HG03469 (cell line): ENCODE data around the gene RAX2.
"Not testable (repeated sequence)": the region's sequence is repeated elsewhere in the genome, so short reads cannot be mapped to it uniquely, and the experiment has no call there.

ENCODE experiments used
- ATAC-seq: cut with Tn5 transposase; IDR thresholded peaks from one replicate; pipeline ENCODE4 v1.9.1; 2021; ENCODE audit warnings: mild to moderate bottlenecking, moderate library complexity, moderate number of reproducible peaks; ENCODE audit not compliant: unreplicated experiment

The RAX2 gene

DNA sequence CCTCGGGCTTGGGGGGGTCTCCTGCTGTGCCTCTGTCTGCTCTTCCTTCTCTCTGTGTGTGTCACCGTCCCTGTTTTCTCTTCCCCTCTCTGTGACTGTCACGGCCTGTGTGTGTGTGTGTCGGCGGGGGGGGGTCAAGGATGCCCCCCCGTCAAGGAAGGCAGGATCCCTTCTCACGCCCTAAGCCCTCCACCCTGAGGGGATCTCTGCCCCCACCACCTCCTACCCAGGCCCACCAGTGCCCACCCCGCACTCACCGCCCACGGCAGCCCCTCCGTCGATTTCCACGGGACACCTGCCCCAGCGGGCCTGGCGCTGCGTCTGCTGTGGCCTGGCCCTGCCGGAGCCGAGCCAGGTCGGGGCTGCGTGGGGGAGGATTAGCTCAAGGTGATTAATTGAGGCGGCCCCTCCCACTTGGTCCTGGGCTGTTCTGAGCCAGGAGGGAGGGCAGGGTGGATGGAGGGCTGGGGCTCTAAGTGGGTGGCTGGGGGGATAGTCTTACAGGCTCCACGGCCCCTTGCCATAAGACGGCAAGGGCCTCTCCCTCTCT lies at the start of gene RAX2:
Gene RAX2 (minus strand): TSS at position 323 of the 550 bp plus-strand sequence. CDS start 486 bp downstream, outside the sequence.
- ATAC-seq: no peak

- no peak for ATAC-seq
Observed at GRCh38 chr19:3821156-3821555, 49.1 kb upstream of the RAX2 start.

DNA sequence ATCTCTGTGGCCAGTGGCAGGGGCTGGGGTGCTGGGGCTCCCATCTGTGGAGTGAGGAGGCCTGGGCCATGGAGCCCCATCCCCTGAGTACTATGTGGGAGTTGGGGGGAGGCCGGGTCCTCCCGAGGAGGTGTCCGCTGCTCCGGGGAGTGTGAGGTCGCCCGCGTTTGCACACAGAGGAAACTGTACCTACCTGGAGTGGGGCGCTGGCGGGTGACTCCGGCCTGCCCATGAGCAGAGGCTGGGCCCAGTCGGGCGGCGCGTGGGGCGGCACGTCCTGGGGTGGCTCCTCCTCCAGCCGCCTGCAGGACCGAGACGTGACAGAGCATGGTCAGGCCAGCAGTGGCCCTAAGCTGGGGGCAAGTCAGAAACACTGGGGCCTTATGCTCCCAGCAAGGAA lies 48.0 kb upstream of the RAX2 start:
- ATAC-seq: no peak

DNA sequence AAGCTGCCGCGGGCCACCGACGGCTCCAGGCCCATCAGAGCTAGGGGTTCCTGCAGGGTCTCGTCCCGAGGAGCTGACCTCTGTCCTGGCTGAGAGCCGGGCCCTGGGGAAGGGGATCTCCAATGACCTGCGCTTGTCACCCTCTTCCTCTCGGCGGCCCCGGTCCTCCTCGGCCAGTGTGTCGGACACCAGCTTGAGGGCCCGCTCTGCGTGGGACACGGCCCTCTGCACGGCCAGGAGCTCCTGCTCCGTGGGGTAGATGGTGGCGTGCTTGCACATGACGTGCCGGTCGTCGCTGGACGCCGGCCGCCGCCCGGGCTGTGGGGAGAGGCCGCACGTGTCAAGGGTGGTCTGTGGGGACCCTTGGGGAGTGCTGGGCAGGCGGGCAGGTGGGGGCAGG lies 46.9 kb upstream of the RAX2 start:
- ATAC-seq: no peak

DNA sequence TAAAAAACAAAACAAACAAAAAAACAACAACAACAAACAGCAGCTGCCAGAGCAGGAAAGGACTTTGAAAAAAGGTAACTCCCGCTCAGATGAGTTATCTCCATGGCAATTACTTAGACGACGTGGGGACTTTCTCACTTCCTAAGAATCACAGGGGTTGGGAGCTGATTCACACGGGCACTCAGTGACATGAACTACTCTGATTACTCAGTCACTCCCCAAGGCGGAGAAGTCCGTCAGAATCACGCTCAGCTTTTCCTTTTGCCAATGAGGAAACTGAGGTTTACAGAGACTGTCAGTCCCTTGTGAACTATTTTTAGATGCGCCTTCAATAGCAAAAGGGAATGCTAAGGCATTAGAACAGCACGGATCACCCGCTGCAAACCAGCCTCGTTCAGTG lies 46.4 kb upstream of the RAX2 start:
- ATAC-seq: no peak

GRCh38 chr19:3817761-3818160 lies 45.7 kb upstream of the RAX2 start:
- no peak for ATAC-seq

DNA sequence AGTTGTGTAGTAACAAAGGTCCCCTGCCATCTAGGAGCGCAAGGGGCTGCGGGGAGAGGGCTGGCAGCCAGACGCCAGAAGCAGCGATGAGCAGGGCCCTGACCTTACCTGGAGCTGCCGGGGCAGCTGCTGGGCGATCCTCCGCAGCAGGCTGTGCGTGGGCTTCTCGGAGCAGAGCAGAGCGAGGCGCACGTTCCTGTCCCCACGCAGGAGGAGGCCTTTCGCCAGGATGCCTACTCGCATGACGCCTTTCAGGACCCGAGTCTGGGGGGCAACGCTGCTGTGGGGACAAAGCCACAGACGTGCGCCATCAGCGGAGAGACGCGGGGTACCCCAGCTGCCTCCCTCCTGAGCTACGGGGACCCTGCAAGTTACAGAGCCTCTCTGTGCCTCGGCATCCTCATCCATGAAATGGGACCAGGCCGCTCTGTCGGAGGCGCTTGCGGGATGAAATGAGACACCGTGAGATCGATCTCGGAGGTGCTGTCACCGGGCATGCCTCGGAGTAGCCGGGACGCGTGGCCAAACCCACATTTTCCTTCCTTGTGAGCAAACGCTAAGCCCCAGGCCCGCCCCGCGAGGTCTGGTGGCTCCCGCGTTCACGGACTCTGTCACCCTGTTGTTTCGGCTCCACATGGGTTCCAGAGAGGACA lies 44.7 kb upstream of the RAX2 start:
- no peak for ATAC-seq

DNA sequence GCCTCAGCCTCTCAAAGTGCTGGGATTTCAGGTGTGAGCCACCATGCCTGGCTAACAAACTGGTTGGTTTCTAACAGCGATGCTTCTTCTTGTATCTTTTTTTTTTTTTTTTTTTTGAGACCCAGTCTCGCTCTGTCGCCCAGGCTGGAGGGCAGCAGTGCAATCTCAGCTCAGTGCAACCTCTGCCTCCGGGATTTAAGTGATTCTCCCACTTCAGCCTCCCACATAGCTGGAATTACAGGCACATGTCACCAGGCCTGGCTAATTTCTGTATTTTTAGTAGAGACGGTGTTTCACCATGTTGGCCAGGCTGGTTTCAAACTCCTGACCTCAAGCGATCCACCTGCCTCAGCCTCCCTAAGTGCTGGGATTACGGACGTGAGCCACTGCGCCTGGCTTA lies 44.1 kb upstream of the RAX2 start:
- ATAC-seq: not testable (repeated sequence)

DNA sequence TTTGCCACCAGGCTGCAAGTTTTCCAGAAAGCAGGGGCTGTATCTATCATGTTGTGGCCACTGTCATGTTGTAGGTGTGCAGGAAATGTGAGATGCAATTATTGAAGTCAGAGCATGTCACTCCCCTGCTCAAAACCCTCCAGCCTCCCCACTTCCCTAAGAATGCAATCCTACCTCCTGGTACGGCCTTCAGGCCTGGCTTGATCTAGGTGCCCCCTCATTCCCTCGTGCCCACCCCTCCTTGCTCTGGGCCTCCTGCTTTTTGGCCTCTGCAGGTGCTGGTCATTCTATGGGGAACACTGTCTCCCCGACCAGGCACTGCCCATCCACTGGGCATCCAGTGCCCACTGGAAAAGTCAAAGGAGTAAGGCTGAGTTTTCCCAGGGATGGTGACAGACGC lies 42.6 kb upstream of the RAX2 start:
- no peak for ATAC-seq

DNA sequence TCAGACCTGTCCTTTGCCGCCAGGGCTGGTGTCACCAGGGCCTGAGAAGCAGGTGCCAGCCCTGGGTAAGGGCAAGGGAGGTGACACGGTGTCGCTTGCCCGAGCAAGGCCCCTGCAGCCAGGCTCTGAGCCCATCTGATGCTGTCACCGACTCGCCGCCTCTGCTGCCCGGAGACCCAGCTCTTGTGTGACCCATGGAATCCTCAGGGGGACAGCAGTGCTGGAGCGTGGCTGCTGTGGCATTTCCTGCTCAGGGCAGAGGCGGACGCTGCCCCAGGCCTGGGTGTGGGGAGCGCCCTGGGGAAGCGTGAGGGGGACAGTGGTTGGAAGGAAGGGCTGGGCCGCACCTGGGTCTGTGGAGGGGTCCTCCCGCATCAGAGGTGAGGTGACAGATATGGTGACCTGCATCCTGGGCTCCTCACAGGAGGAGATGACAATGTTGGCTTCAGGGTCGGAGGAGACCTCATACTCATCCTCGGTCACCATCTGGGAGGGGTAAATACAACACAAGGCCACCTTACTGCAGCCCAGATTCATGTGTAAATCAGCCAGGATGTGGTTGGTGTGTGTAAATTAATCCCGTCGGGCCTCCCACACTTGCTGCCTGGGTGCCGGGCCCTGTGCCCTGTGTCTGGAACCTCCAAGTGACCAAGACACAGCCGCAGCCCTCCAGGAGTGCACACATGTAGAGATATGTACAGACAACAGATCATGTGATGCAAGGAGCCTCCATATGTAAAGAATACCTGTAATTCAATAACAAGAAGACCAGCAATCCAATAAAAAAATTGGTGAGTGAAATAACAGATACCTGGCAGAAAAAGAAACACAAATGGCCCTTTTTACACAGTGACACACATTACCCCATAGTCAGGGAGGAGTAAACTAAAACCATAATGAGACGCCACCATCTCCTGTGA lies 41.7 kb upstream of the RAX2 start:
- no peak for ATAC-seq

DNA sequence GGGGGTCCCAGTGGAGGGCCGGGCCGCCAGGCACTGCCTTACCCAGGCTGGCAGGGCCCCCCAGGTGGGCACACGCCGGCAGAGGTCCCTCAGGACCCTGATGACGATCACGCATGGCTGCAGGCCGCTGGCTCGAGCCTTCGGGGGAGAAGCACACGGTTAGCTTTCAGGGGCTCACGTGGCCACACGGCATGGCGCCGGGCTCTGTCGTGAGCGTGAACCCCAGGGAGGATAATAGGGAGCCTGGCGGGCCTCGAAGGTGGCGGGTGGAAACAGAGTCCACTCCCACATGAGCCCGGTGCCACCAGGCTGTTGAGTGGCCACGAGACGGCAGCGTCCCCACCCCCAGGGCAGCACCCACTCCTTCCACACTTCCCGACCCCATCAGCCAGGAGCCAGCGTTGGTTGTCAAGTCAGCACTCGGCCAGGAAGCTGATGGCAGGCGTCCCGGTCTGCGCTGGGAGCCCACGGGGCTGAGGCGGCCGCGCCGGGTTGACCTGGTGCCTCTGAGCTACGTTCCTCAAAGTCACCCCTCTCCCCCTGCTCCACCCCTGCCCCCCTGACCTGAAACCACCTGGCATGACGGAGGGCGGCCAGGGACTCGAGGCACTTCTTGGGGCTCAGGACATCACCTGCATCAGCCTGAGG lies 38.8 kb upstream of the RAX2 start:
- ATAC-seq: no peak

DNA sequence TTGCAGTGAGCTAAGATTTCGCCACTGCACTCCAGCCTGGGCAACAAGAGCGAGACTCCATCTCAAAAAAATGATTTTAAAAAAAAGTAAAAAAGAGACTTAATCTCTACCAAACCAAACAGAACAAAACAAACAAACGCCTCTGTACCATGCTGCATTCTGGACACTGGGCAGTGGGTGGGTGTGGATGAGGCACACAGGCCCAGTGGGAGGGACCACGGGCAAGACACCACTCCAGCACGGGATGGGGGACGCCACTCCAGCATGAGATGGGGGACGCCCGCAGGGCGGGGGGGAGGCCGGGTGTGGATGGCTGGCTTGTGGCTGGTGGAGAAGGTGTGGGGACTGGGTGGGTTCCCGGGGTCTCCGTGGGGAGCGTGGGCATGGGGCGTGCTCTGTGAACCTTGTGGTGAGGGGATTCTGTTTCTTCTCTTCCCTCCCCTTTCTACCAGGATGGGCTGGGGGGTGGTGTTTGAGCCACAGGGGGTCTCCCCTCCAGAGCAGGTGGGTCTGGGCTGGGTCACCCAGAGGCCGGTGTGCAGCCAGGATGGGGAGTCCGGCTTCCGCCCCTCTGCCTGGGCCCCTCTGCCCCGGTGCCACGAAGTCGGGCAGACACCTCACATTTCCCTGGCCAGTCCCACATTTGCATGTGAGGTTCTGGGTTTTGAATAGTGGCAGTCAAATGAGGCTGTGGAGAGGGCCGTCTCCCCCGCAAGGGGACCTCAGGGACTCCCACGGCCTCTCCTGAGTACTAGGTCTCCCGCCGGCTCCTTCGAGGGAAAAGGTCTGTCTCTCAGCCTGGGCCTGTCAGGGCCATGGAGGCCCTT lies 38.1 kb upstream of the RAX2 start:
- no peak for ATAC-seq

DNA sequence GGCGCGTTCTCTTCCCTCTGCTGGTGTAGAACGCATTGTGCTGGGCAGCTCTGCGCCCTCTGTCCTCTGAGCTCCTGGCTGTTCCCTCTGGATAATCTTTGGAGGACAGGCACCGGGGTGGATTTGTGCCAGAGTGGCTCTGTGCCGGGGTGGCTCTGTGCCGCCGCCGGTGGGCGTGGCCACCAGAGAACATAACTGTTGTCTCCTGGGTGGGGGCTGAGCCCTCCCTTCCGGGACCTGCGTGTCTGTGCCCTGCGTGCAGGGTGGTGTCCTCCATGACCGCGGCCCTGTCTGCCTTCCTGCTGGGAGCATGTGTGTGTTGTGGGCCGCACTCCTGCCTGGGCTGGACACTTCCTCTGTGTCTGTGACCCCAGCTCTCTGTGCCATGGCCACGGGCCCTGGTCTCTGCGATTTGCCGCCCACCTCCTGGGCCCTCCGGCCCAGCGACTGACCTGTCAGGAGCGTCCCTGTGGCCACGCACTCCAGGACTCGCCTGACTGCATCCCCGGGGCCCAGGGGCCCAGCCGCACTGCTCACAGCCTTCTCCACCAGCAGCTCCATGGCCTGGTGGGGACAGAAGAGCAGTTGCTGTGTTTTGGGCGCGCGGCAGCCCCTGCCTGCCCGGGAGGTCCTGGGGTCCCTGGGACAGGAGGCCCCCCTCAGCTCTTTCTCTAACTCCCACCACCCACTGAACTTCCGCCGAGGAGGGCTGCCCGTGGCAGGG lies 36.6 kb upstream of the RAX2 start:
- ATAC-seq: no peak

DNA sequence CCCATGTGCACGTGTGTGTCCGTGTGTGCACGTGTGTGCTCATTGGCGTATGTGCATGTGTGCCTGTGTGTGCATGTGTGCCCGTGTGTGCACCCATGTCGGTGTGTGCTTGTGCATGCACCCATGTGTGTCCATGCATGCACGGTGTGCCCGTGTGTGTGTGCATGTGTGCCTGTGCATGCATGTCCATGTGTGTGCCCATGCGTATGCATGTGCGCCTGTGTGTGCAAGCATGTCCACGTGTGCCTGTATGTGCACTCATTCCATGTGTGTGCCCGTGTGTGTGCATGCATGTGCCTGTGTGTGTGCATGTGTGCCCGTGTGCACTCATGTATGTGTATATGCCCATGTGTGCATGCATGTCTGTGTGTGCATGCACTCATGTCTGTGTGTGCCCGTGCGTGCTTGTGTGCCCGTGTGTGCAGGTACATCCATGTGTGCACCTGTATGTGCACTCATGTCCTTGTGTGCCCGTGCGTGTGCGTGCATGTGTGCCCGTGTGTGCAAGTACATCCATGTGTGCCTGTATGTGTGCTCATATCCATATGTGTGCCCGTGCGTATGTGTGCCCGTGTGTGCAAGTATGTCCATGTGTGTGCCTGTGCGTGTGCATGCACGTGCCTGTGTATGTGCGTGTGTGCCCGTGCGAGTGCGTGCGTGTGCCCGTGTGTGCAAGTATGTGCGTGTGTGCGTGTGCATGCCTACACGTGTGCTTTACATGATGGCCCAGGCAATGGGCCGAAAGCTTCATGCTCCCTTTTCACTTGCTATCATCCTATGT lies 35.7 kb upstream of the RAX2 start:
- no peak for ATAC-seq

GRCh38 chr19:3807131-3807480 lies 35.1 kb upstream of the RAX2 start:
- ATAC-seq: no peak

DNA sequence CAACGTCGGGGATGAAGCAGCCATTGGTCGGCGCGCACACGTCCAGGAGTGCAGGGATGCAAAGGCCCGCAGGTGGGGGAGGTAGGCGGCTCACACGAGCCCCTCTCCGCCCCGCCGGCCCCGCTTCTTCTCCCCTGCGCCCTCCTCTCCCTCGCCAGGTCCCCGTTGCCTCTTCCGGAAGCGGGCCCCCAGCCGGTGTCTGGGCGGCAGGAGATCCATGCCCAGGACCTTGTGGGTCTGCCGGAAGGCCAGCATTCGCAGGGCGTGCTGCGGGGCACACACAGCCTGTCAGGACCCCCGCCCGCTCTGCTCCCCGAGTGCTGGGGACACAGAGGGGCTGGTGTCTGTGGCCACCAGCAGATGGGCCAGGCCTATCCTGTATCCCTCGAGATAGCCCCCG lies 33.8 kb upstream of the RAX2 start:
- no peak for ATAC-seq

- no peak for ATAC-seq
Observed at GRCh38 chr19:3804429-3804828, 32.4 kb upstream of the RAX2 start.

DNA sequence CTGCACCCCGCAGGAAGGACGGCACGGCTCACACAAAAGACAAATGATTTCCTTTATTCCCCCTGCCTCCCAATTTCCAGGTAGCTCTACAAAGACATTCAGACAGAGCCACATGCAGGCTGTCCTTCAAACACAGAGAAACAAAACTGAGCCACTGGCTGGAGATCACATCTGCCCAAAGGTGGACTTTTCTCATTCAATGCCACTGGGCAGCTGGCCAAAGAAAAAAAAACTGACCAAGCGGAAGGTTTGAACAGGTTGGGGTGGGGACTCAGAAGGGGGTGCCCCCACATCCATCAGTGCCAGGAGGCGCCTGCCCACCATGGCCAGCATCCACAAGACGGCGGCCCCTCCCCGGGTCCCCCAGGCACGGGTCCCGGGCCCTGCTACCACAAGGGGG lies 32.0 kb upstream of the RAX2 start:
- no peak for ATAC-seq
